PFSK-1 (cell line): ENCODE results near the gene KSR1.

Experiments
- POLR2AphosphoS5 ChIP-seq: IDR thresholded peaks from 2 replicates; pipeline ENCODE4 v1.6.1; 2012; ENCODE audit warnings: low read depth, mild to moderate bottlenecking, control low read depth, low read length, moderate library complexity
- SIN3A ChIP-seq: IDR thresholded peaks from 2 replicates; pipeline ENCODE4 v1.6.1; 2012; ENCODE audit warnings: mild to moderate bottlenecking, low read length, moderate library complexity, borderline replicate concordance; ENCODE audit not compliant: insufficient read depth
- TAF1 ChIP-seq: IDR thresholded peaks from 2 replicates; pipeline ENCODE4 v1.6.1; 2012; ENCODE audit warnings: low read length, control low read depth, borderline replicate concordance; ENCODE audit not compliant: insufficient read depth
- TF ChIP-seq, protein P1 (sequence below), 2 experiments: IDR thresholded peaks; 2 replicates each; pipeline versions ENCODE4 v1.6.1 to v1.8.0; 2011 to 2012; ENCODE audit warnings: low read depth in 2 of 2, low read length in 2 of 2, control low read depth in 1 of 2, inconsistent platforms in 1 of 2, mild to moderate bottlenecking in 1 of 2, moderate library complexity in 1 of 2; ENCODE audit not compliant: insufficient read depth in 1 of 2

GRCh38 chr17:27545562-27546229 is 89.4 kb downstream of the KSR1 start:
- no peak for TF ChIP-seq TAF1
- TF ChIP-seq POLR2AphosphoS5: no peak
- TF ChIP-seq, protein P1, sequence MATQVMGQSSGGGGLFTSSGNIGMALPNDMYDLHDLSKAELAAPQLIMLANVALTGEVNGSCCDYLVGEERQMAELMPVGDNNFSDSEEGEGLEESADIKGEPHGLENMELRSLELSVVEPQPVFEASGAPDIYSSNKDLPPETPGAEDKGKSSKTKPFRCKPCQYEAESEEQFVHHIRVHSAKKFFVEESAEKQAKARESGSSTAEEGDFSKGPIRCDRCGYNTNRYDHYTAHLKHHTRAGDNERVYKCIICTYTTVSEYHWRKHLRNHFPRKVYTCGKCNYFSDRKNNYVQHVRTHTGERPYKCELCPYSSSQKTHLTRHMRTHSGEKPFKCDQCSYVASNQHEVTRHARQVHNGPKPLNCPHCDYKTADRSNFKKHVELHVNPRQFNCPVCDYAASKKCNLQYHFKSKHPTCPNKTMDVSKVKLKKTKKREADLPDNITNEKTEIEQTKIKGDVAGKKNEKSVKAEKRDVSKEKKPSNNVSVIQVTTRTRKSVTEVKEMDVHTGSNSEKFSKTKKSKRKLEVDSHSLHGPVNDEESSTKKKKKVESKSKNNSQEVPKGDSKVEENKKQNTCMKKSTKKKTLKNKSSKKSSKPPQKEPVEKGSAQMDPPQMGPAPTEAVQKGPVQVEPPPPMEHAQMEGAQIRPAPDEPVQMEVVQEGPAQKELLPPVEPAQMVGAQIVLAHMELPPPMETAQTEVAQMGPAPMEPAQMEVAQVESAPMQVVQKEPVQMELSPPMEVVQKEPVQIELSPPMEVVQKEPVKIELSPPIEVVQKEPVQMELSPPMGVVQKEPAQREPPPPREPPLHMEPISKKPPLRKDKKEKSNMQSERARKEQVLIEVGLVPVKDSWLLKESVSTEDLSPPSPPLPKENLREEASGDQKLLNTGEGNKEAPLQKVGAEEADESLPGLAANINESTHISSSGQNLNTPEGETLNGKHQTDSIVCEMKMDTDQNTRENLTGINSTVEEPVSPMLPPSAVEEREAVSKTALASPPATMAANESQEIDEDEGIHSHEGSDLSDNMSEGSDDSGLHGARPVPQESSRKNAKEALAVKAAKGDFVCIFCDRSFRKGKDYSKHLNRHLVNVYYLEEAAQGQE (IDR thresholded peaks at IDR 0.05; ENCODE audit: insufficient read depth in 1 of 2, low read depth in 2 of 2, low read length in 2 of 2): no peak
- no peak for TF ChIP-seq SIN3A
